Nephron (organoid): ENCODE data around the gene NHLRC4.
A peak's percentile ranks its signal among the peaks of the same experiment; 100 is the strongest.

Experiments
- H3K27ac Mint-ChIP-seq, 3 experiments: 2 replicates each; pipeline ENCODE4 v1.8.0; 2020; ENCODE audit warnings: mixed read lengths in 3 of 3, mild to moderate bottlenecking in 2 of 3, moderate library complexity in 1 of 3
- H3K27me3 Mint-ChIP-seq: 2 replicates; pipeline ENCODE4 v1.8.0; 2021; ENCODE audit warnings: low read depth, mild to moderate bottlenecking, moderate library complexity, mixed read lengths
- H3K36me3 Mint-ChIP-seq: 2 replicates; pipeline ENCODE4 v1.8.0; 2020; ENCODE audit warnings: low read depth, mixed read lengths
- H3K4me1 Mint-ChIP-seq: 2 replicates; pipeline ENCODE4 v1.8.0; 2020; ENCODE audit warnings: mixed read lengths
- H3K4me3 Mint-ChIP-seq, 3 experiments: 2 replicates each; pipeline ENCODE4 v1.8.0; 2020; ENCODE audit warnings: mild to moderate bottlenecking in 3 of 3, mixed read lengths in 3 of 3, moderate library complexity in 2 of 3
- H3K9me3 Mint-ChIP-seq: 2 replicates; pipeline ENCODE4 v1.8.0; 2020; ENCODE audit warnings: mixed read lengths
- TF ChIP-seq, protein P1 (sequence below), 3 experiments: fragments of 200-600 bp; sonication (generic); IDR thresholded peaks; one replicate each; pipeline ENCODE4 v1.5.0; 2021; ENCODE audit warnings: antibody characterized with exemption in 3 of 3; ENCODE audit not compliant: unreplicated experiment in 3 of 3

Gene NHLRC4

DNA sequence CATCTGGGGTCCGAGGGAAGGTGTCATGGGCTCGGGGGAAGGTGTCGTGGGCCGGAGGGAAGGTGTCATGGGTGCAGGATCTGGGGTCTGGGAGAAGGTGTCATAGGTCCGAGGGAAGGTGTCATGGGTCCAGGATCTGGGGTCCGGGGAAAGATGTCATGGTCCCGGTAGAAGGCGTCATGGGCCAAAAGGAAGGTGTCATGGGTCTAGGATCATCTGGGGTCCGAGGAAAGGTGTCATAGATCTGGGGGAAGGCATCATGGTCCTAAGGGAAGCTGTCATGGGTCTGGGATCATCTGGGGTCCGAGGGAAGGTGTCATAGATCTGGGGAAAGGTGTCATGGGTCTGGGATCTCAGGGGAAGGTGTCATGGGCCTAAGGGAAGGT is 24.0 kb downstream of the NHLRC4 start:
- peaks cover 41% of the 10 kb centered on the region for H3K4me1 Mint-ChIP-seq
- peak overlapping the region; percentile 90 to 92 (median 90) for H3K4me3 Mint-ChIP-seq
- H3K9me3 Mint-ChIP-seq = no peaks in the 10 kb centered on the region
- TF ChIP-seq, protein P1, sequence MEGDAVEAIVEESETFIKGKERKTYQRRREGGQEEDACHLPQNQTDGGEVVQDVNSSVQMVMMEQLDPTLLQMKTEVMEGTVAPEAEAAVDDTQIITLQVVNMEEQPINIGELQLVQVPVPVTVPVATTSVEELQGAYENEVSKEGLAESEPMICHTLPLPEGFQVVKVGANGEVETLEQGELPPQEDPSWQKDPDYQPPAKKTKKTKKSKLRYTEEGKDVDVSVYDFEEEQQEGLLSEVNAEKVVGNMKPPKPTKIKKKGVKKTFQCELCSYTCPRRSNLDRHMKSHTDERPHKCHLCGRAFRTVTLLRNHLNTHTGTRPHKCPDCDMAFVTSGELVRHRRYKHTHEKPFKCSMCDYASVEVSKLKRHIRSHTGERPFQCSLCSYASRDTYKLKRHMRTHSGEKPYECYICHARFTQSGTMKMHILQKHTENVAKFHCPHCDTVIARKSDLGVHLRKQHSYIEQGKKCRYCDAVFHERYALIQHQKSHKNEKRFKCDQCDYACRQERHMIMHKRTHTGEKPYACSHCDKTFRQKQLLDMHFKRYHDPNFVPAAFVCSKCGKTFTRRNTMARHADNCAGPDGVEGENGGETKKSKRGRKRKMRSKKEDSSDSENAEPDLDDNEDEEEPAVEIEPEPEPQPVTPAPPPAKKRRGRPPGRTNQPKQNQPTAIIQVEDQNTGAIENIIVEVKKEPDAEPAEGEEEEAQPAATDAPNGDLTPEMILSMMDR (IDR thresholded peaks at IDR 0.05; ENCODE audit: unreplicated experiment in 3 of 3) = no peak
- H3K36me3 Mint-ChIP-seq = peaks cover 7% of the 10 kb centered on the region
- H3K27ac Mint-ChIP-seq = peak overlapping the region; percentile 53 to 91 (median 74)
- peaks cover 6% of the 10 kb centered on the region for H3K27me3 Mint-ChIP-seq

DNA sequence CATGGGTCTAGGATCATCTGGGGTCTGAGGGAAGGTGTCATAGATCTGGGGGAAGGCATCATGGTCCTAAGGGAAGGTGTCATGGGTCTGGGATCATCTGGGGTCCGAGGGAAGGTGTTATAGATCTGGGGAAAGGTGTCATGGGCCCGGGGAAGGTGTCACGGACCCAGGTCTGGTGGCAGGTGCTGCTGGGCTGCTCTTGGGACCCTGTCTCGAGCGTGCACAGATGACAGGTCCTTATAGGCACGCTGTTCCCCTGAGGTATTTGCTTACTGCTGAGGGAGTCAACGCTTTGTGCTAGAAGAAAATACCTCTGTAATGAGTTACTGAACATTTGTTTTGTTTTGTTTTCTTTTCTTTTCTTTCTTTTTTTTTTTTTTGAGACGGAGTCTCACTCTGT is 24.4 kb downstream of the NHLRC4 start:
- peaks cover 39% of the 10 kb centered on the region for H3K4me1 Mint-ChIP-seq
- H3K36me3 Mint-ChIP-seq = peaks cover 11% of the 10 kb centered on the region
- no peaks in the 10 kb centered on the region for H3K9me3 Mint-ChIP-seq
- H3K27ac Mint-ChIP-seq = peak overlapping the region; percentile 53 to 91 (median 74)
- TF ChIP-seq, protein P1 (IDR thresholded peaks at IDR 0.05; ENCODE audit: unreplicated experiment in 3 of 3) = no peak
- H3K27me3 Mint-ChIP-seq = peaks cover 4% of the 10 kb centered on the region
- peak overlapping the region; percentile 90 to 92 (median 90) for H3K4me3 Mint-ChIP-seq

- Mint-ChIP-seq H3K27me3 (peaks cover 4% of the 10 kb centered on the region), H3K4me3 (peak overlapping the region; percentile 90 to 92 (median 90)), H3K27ac (peak overlapping the region in 2 of 3 experiments; percentile 63 to 65), H3K36me3 (peaks cover 19% of the 10 kb centered on the region), H3K4me1 (peaks cover 34% of the 10 kb centered on the region), H3K9me3 (no peaks in the 10 kb centered on the region)
- TF ChIP-seq, protein P1 (IDR thresholded peaks at IDR 0.05; ENCODE audit: unreplicated experiment in 3 of 3) = no peak
Measured at GRCh38 chr16:591892-592517, 25.2 kb downstream of the NHLRC4 start.

DNA sequence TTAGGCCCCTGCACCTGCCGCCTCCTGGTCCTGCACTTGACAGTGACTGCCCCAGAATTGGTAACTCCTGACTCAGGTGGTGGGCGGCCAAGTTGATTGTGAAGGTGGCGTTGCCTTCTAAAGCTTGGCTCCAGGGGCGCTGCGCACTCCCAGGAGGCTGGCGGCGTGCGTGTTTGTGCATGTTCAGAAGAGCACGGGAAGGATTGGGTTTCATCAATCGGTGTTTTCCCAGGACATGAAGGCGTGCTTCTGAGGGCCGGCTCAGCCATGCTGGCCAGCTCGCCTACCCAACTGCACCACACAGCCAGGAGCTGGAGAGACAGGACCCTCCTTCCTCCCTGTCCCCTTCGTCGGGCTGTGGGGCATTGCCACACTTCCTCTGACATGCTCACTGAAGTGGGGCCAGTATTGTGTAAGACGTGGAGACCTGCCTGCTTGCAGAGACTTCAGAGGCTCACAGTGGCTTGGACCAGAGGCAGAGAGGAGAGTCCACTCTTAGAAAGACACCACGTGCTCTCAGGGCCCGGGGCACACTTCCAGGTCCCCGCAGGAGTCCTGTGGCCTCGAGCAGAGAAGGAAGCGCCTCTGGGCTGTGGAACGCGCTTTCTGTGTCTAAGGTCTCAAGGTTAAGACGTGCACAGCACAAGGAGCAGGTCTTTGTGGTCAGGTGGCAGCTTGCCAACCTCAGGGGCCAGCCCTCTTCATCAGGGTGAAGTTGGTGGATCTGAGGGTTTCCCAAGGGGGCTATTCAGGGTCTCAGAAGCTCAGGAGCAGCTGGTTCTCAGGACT is 25.9 kb downstream of the NHLRC4 start:
- Mint-ChIP-seq H3K36me3 (peaks cover 21% of the 10 kb centered on the region), H3K9me3 (no peaks in the 10 kb centered on the region), H3K4me1 (peaks cover 29% of the 10 kb centered on the region), H3K27me3 (peaks cover 4% of the 10 kb centered on the region), H3K27ac (peak overlapping the region; percentile 55 to 90 (median 64)), H3K4me3 (peak overlapping the region; percentile 25 to 92 (median 90))
- TF ChIP-seq, protein P1 (IDR thresholded peaks at IDR 0.05; ENCODE audit: unreplicated experiment in 3 of 3) = no peak

- TF ChIP-seq, protein P1 (IDR thresholded peaks at IDR 0.05; ENCODE audit: unreplicated experiment in 3 of 3) = no peak
- peak overlapping the region; percentile 55 to 90 (median 64) for H3K27ac Mint-ChIP-seq
- peaks cover 21% of the 10 kb centered on the region for H3K36me3 Mint-ChIP-seq
- H3K4me1 Mint-ChIP-seq = peaks cover 29% of the 10 kb centered on the region
- H3K27me3 Mint-ChIP-seq = peaks cover 4% of the 10 kb centered on the region
- peak overlapping the region; percentile 56 to 90 (median 72) for H3K4me3 Mint-ChIP-seq
- H3K9me3 Mint-ChIP-seq = no peaks in the 10 kb centered on the region
Measured at GRCh38 chr16:593406-593805, 26.6 kb downstream of the NHLRC4 start.
